ENCODE results near the gene EBP. TPM values are rescaled to one million over a fixed set of nuclear protein-coding genes. Genes with fewer than 3 reads are reported as not detected.

Gene EBP
- total RNA-seq, 1 donor from 2014 or later: 73.1 TPM

GRCh38 chrX:48574270-48575266 lies 53.0 kb downstream of the EBP start, which contains the start of gene RBM3:
RBM3 (plus strand) TSS chrX:48574484; CDS start chrX:48575181, 697 bp downstream.
- peaks cover 9% of the 10 kb centered on the region for H3K4me1 Mint-ChIP-seq (ENCODE audit: low read depth)
- H3K36me3 Mint-ChIP-seq (ENCODE audit: insufficient read depth): peaks cover 18% of the 10 kb centered on the region
- H3K27ac Mint-ChIP-seq: peak within 1 kb of the TSS; percentile 99
- DNase-seq (ENCODE audit: low spot score, unreplicated experiment): peak; percentile 66
- TF ChIP-seq CTCF (IDR thresholded peaks at IDR 0.05; ENCODE audit: unreplicated experiment): peak; percentile 42
- no peaks in the 10 kb centered on the region for H3K27me3 Mint-ChIP-seq
- peak within 1 kb of the TSS; percentile 93 for H3K4me3 Mint-ChIP-seq (ENCODE audit: low read depth)
- peaks cover 11% of the 10 kb centered on the region for H3K9me3 Mint-ChIP-seq (ENCODE audit: low read depth)

- no peak for TF ChIP-seq CTCF (IDR thresholded peaks at IDR 0.05; ENCODE audit: unreplicated experiment)
- Mint-ChIP-seq H3K27me3 (no peaks in the 10 kb centered on the region), H3K9me3 (ENCODE audit: low read depth) (peaks cover 15% of the 10 kb centered on the region), H3K4me1 (ENCODE audit: low read depth) (peaks cover 9% of the 10 kb centered on the region), H3K4me3 (ENCODE audit: low read depth) (peak overlapping the region; percentile 93), H3K36me3 (ENCODE audit: insufficient read depth) (peaks cover 22% of the 10 kb centered on the region), H3K27ac (peak overlapping the region; percentile 99)
- no peak for DNase-seq (ENCODE audit: low spot score, unreplicated experiment)
Measured at GRCh38 chrX:48575642-48576041, 54.0 kb downstream of the EBP start.

GRCh38 chrX:48576108-48576507 lies 54.5 kb downstream of the EBP start:
- Mint-ChIP-seq H3K36me3 (ENCODE audit: insufficient read depth) (peaks cover 22% of the 10 kb centered on the region), H3K27ac (no peak overlapping the region), H3K4me3 (ENCODE audit: low read depth) (peak overlapping the region; percentile 93), H3K4me1 (ENCODE audit: low read depth) (peaks cover 9% of the 10 kb centered on the region), H3K27me3 (no peaks in the 10 kb centered on the region), H3K9me3 (ENCODE audit: low read depth) (peaks cover 15% of the 10 kb centered on the region)
- TF ChIP-seq CTCF (IDR thresholded peaks at IDR 0.05; ENCODE audit: unreplicated experiment): no peak
- no peak for DNase-seq (ENCODE audit: low spot score, unreplicated experiment)

Other genes with a start within 250 kb of the EBP start
- not detected in 2 replicates for gene SSX3, start 165.1 kb upstream of the EBP start, total RNA-seq
- gene SSX4, start 138.3 kb upstream of the EBP start, total RNA-seq: not detected in 2 replicates
- gene SSX4B, start 109.8 kb upstream of the EBP start, total RNA-seq: not detected in 2 replicates
- 0.33 and 0.74 TPM in 2 replicates for gene SLC38A5, start 51.5 kb upstream of the EBP start, total RNA-seq
- gene FTSJ1, start 45.6 kb upstream of the EBP start, total RNA-seq: 40.5 and 41.8 TPM in 2 replicates
- gene PORCN, start 12.8 kb upstream of the EBP start, total RNA-seq: 6.5 and 8.3 TPM in 2 replicates
- 12.6 and 14.5 TPM in 2 replicates for gene TBC1D25, start 17.9 kb downstream of the EBP start, total RNA-seq
- gene RBM3, start 52.7 kb downstream of the EBP start, total RNA-seq: 140 and 169 TPM in 2 replicates
- gene WDR13, start 75.7 kb downstream of the EBP start, total RNA-seq: 103 and 112 TPM in 2 replicates
- gene WAS, start 162.0 kb downstream of the EBP start, total RNA-seq: 0.62 and 1.2 TPM in 2 replicates
- gene SUV39H1, start 174.9 kb downstream of the EBP start, total RNA-seq: 7.4 and 8.2 TPM in 2 replicates
- not detected in 2 replicates for gene GLOD5, start 239.9 kb downstream of the EBP start, total RNA-seq